Neural progenitor cell (in vitro differentiated cells): Measurements from ENCODE around the gene MRGPRX2.

ENCODE experiments used
- CTCF ChIP-seq: fragments of 200-600 bp; sonication (generic); IDR thresholded peaks from 2 replicates; pipeline ENCODE4 v1.5.1; 2017; ENCODE audit warnings: antibody characterized with exemption, mild to moderate bottlenecking
- EZH2 ChIP-seq: fragments of 200-600 bp; sonication (generic); IDR thresholded peaks from 2 replicates; pipeline ENCODE4 v1.6.1; 2017; ENCODE audit warnings: antibody characterized with exemption, mild to moderate bottlenecking, moderate library complexity
- EZH2phosphoT487 ChIP-seq: fragments of 200-600 bp; sonication (generic); IDR thresholded peaks from 2 replicates; pipeline ENCODE4 v1.6.1; 2017; ENCODE audit warnings: antibody characterized with exemption

- TF ChIP-seq CTCF (no peak), EZH2 (no peak), EZH2phosphoT487 (no peak)
These were observed 28.9 kb upstream of the MRGPRX2 start for GRCh38 chr11:19089421-19089820.
